H1 (cell line): Measurements from ENCODE around the gene CHST8. TPM values are rescaled to one million over a fixed set of nuclear protein-coding genes. Genes with fewer than 3 reads are reported as not detected.

Experiments
- CTCF ChIA-PET: fragments of 300-600 bp; sonication (Branson Sonifier 250); formaldehyde crosslinking; loops from one replicate; lab custom pipeline; 2021; ENCODE audit not compliant: partially characterized antibody; lab: Charles Lee
- POLR2A ChIA-PET: fragments of 300-600 bp; sonication (Branson Sonifier 250); formaldehyde crosslinking; loops from one replicate; lab custom pipeline; 2021; ENCODE audit warnings: inconsistent platforms; ENCODE audit not compliant: partially characterized antibody; lab: Charles Lee
- DNase-seq, 2 experiments: peaks; one replicate each; pipeline versions ENCODE4 v3.0.0 to v3.0.0-alpha.2; 2010 to 2022; ENCODE audit warnings: low spot score in 2 of 2, low read depth in 1 of 2, mixed read lengths in 1 of 2
- FAIRE-seq: peaks from 2 replicates; lab custom pipeline; 2011; peaks lifted over from hg19 to GRCh38; lab: Jason Lieb, UNC
- H2AFZ ChIP-seq: 2 replicates; pipeline ENCODE4 v1.8.1; 2012; ENCODE audit warnings: low read length, inconsistent platforms
- H2AK5ac ChIP-seq: 2 replicates; pipeline ENCODE4 v1.6.1; 2013; ENCODE audit warnings: low read depth, low read length
- H2BK120ac ChIP-seq: replicated peaks from 2 replicates; pipeline ENCODE3; 2013; ENCODE audit warnings: low read depth, low read length, inconsistent platforms
- H2BK12ac ChIP-seq: 2 replicates; pipeline ENCODE4 v1.6.1; 2013; ENCODE audit warnings: low read depth, low read length
- H2BK15ac ChIP-seq: 2 replicates; pipeline ENCODE4 v1.6.1; 2013; ENCODE audit warnings: low read length
- H2BK20ac ChIP-seq: 2 replicates; pipeline ENCODE4 v1.6.1; 2013; ENCODE audit warnings: low read length
- H2BK5ac ChIP-seq: 2 replicates; pipeline ENCODE4 v1.6.1; 2013; ENCODE audit warnings: low read depth, low read length
- H3K14ac ChIP-seq: 2 replicates; pipeline ENCODE4 v1.6.1; 2013; ENCODE audit warnings: inconsistent platforms; ENCODE audit not compliant: insufficient read length
- H3K18ac ChIP-seq: 2 replicates; pipeline ENCODE4 v1.6.1; 2013; ENCODE audit warnings: low read length; ENCODE audit errors: extremely low read depth
- H3K23ac ChIP-seq: 2 replicates; pipeline ENCODE4 v1.6.1; 2013; ENCODE audit warnings: inconsistent platforms; ENCODE audit not compliant: insufficient read length
- H3K23me2 ChIP-seq: 2 replicates; pipeline ENCODE4 v1.6.1; 2013; ENCODE audit warnings: low read depth, low read length
- H3K27ac ChIP-seq: 2 replicates; pipeline ENCODE4 v1.6.1; 2011; ENCODE audit warnings: low read depth, low read length, inconsistent platforms
- H3K27me3 ChIP-seq, 4 experiments: replicated peaks in 1 of 4; 1 replicate in 1 of 4; 2 replicates in 3 of 4; pipeline versions ENCODE4 v1.6.1 to v1.8.1; 2011 to 2013; ENCODE audit warnings: low read length in 3 of 4, mild to moderate bottlenecking in 3 of 4, inconsistent platforms in 2 of 4, mixed read lengths in 2 of 4, moderate library complexity in 1 of 4; ENCODE audit not compliant: control insufficient read depth in 3 of 4, insufficient read depth in 3 of 4; ENCODE audit errors: extremely low read depth in 1 of 4
- H3K36me3 ChIP-seq, 4 experiments: 2 replicates each; pipeline versions ENCODE4 v1.6.1 to v1.8.1; 2011 to 2013; ENCODE audit warnings: mild to moderate bottlenecking in 4 of 4, low read length in 3 of 4, moderate library complexity in 2 of 4, control low read depth in 1 of 4, inconsistent platforms in 1 of 4; ENCODE audit not compliant: insufficient read depth in 4 of 4, control insufficient read depth in 2 of 4
- H3K4ac ChIP-seq: replicated peaks from 2 replicates; pipeline ENCODE3; 2013; ENCODE audit warnings: low read length, low read depth, mixed read lengths, inconsistent platforms; ENCODE audit not compliant: insufficient read length
- H3K4me1 ChIP-seq, 4 experiments: replicated peaks in 1 of 4; 1 replicate in 1 of 4; 2 replicates in 3 of 4; pipeline versions ENCODE4 v1.6.1 to v1.8.1; 2011 to 2013; ENCODE audit warnings: low read length in 3 of 4, inconsistent platforms in 2 of 4, mixed read lengths in 1 of 4; ENCODE audit not compliant: insufficient read depth in 4 of 4, control insufficient read depth in 3 of 4
- H3K4me2 ChIP-seq, 2 experiments: 2 replicates each; pipeline versions ENCODE4 v1.6.1 to v1.8.1; 2011 to 2013; ENCODE audit warnings: low read depth in 2 of 2, low read length in 2 of 2, control low read depth in 1 of 2, inconsistent platforms in 1 of 2, mild to moderate bottlenecking in 1 of 2; ENCODE audit not compliant: insufficient read depth in 1 of 2
- H3K4me3 ChIP-seq, 4 experiments: fragments of 200-600, 300-600 bp in 1 of 4; sonication (generic), shearing (Covaris generic), sonication (Bioruptor Twin) in 1 of 4; 2 replicates each; pipeline versions ENCODE4 v1.5.1 to v1.8.1; 2011 to 2016; ENCODE audit warnings: low read length in 4 of 4, low read depth in 3 of 4, control low read depth in 2 of 4, inconsistent platforms in 2 of 4, mild to moderate bottlenecking in 2 of 4, mixed read lengths in 1 of 4, moderate library complexity in 1 of 4; ENCODE audit not compliant: insufficient read depth in 2 of 4; ENCODE audit errors: extremely low read depth in 1 of 4
- H3K56ac ChIP-seq: replicated peaks from 2 replicates; pipeline ENCODE3; 2013; ENCODE audit warnings: low read depth, mild to moderate bottlenecking, mixed read lengths, low read length, inconsistent platforms; ENCODE audit not compliant: insufficient read length
- H3K79me1 ChIP-seq: 2 replicates; pipeline ENCODE4 v1.6.1; 2013; ENCODE audit warnings: low read depth, low read length, control low read depth
- H3K79me2 ChIP-seq, 2 experiments: 2 replicates each; pipeline versions ENCODE4 v1.6.1 to v1.8.1; 2012 to 2013; ENCODE audit warnings: low read length in 2 of 2, mild to moderate bottlenecking in 2 of 2, inconsistent platforms in 1 of 2; ENCODE audit not compliant: insufficient read depth in 2 of 2, control insufficient read depth in 1 of 2
- H3K9ac ChIP-seq, 4 experiments: replicated peaks in 1 of 4; 1 replicate in 1 of 4; 2 replicates in 3 of 4; pipeline versions ENCODE4 v1.6.1 to v1.8.1; 2011 to 2013; ENCODE audit warnings: low read depth in 3 of 4, low read length in 3 of 4, control low read depth in 2 of 4, mild to moderate bottlenecking in 2 of 4, moderate library complexity in 2 of 4, inconsistent platforms in 1 of 4; ENCODE audit errors: extremely low read depth in 1 of 4
- H3K9me3 ChIP-seq, 2 experiments: 2 replicates each; pipeline versions ENCODE4 v1.6.1 to v1.8.1; 2012 to 2013; ENCODE audit warnings: mild to moderate bottlenecking in 2 of 2, moderate library complexity in 2 of 2, control low read depth in 1 of 2, inconsistent platforms in 1 of 2, low read depth in 1 of 2, low read length in 1 of 2, mixed read lengths in 1 of 2; ENCODE audit not compliant: insufficient read depth in 2 of 2
- H4K20me1 ChIP-seq, 2 experiments: replicated peaks in 1 of 2; 2 replicates each; pipeline versions ENCODE3 to v1.8.1; 2011 to 2013; ENCODE audit warnings: inconsistent platforms in 2 of 2, low read length in 2 of 2, mild to moderate bottlenecking in 1 of 2; ENCODE audit not compliant: insufficient read depth in 2 of 2, control insufficient read depth in 1 of 2
- H4K5ac ChIP-seq: 2 replicates; pipeline ENCODE4 v1.6.1; 2013; ENCODE audit warnings: low read length, low read depth, mixed read lengths, inconsistent platforms; ENCODE audit not compliant: insufficient read length
- H4K8ac ChIP-seq: 2 replicates; pipeline ENCODE4 v1.8.0; 2013; ENCODE audit warnings: mild to moderate bottlenecking, moderate library complexity, low read length, inconsistent platforms; ENCODE audit not compliant: insufficient read depth; ENCODE audit errors: extremely low read depth
- H4K91ac ChIP-seq: replicated peaks from 2 replicates; pipeline ENCODE3; 2013; ENCODE audit warnings: low read length, mixed read lengths, inconsistent platforms; ENCODE audit not compliant: insufficient read length
- BACH1 ChIP-seq: IDR thresholded peaks from 2 replicates; pipeline ENCODE4 v1.6.1; 2012; ENCODE audit warnings: low read length, improper control_type of control experiment
- CBX5 ChIP-seq: fragments of 300-800, 300-1000 bp; sonication (generic); IDR thresholded peaks from 2 replicates; pipeline ENCODE4 v1.7.1; 2016; ENCODE audit warnings: antibody characterized with exemption, low read length, low read depth
- CHD1 ChIP-seq: IDR thresholded peaks from 2 replicates; pipeline ENCODE4 v1.6.1; 2012; ENCODE audit warnings: low read depth, low read length, improper control_type of control experiment
- CTCF ChIP-seq, 3 experiments: IDR thresholded peaks; 1 replicate in 2 of 3; 2 replicates in 1 of 3; pipeline versions ENCODE4 v1.5.1 to v1.6.1; 2011; ENCODE audit warnings: low read length in 3 of 3, mild to moderate bottlenecking in 3 of 3, inconsistent platforms in 2 of 3, low read depth in 1 of 3, moderate library complexity in 1 of 3; ENCODE audit not compliant: insufficient read depth in 1 of 3; ENCODE audit errors: control extremely low read depth in 1 of 3
- EGR1 ChIP-seq: IDR thresholded peaks from 2 replicates; pipeline ENCODE4 v1.6.1; 2011; ENCODE audit warnings: low read depth, low read length, borderline replicate concordance
- EP300 ChIP-seq, 2 experiments: IDR thresholded peaks; 1 replicate in 1 of 2; 2 replicates in 1 of 2; pipeline ENCODE4 v1.6.1; 2011 to 2012; ENCODE audit warnings: low read depth in 2 of 2, low read length in 2 of 2, mild to moderate bottlenecking in 2 of 2, borderline replicate concordance in 1 of 2, inconsistent platforms in 1 of 2, moderate library complexity in 1 of 2
- NRF1 ChIP-seq: IDR thresholded peaks from 2 replicates; pipeline ENCODE4 v1.6.1; 2011; ENCODE audit warnings: mild to moderate bottlenecking, low read depth, low read length, improper control_type of control experiment
- RNF2 ChIP-seq: fragments of 200-900, 300-1000 bp; sonication (generic); IDR thresholded peaks from 2 replicates; pipeline ENCODE4 v1.7.1; 2016; ENCODE audit warnings: borderline replicate concordance, low read depth, mild to moderate bottlenecking, antibody characterized with exemption, low read length; ENCODE audit not compliant: poor library complexity, severe bottlenecking; ENCODE audit errors: missing control alignments
- SIX5 ChIP-seq: IDR thresholded peaks from 2 replicates; pipeline ENCODE4 v1.6.1; 2011; ENCODE audit warnings: mild to moderate bottlenecking, low read depth, low read length
- SRF ChIP-seq: IDR thresholded peaks from 2 replicates; pipeline ENCODE4 v1.6.1; 2011; ENCODE audit warnings: mild to moderate bottlenecking, low read depth, low read length, moderate library complexity
- WGBS, 2 experiments: shearing (Covaris generic) in 1 of 2; methylation state at CpG; one replicate each; pipeline versions ENCODE4 v1.1.6 to v1.1.7; 2013 to 2015; ENCODE audit warnings: low lambda C conversion rate in 2 of 2, mixed read lengths in 2 of 2, inconsistent platforms in 1 of 2, low coverage in 1 of 2, missing lambda C conversion rate in 1 of 2; ENCODE audit not compliant: insufficient replicate concordance in 2 of 2, insufficient coverage in 1 of 2, insufficient read length in 1 of 2; ENCODE audit errors: extremely low coverage in 1 of 2, missing lambda C conversion rate in 1 of 2; 5-methylcytosine and 5-hydroxymethylcytosine counted together
- polyA plus RNA-seq, 7 experiments: library from polyadenylated mRNA; depleted of rRNA in 3 of 7; stranded (reverse) in 5 of 7; unstranded in 2 of 7; fragments of >200 nt in 5 of 7; fragments of 200-250 nt in 2 of 7; gene quantifications; 1 replicate in 5 of 7; 2 replicates in 1 of 7; 4 replicates in 1 of 7; pipeline versions ENCODE4 v1.2.1 to v1.2.3, GENCODE V29; 2011 to 2013; ENCODE audit warnings: missing spikeins in 2 of 7, mixed read lengths in 2 of 7
- total RNA-seq: library from RNA; stranded (reverse); fragmentation: NEBNext Ultra II Directional; extraction: Animal tissue kit (Norgen Biotek cat#: 25700); gene quantifications from 2 replicates; pipeline ENCODE4 v1.2.1, GENCODE V29; 2021

The CHST8 gene
- total and polyA plus RNA-seq, 2 of the 8 experiments (the other 6 are each of a cell fraction or from before 2014, with no cell fraction given) = 10.8 to 28.2 TPM

GRCh38 chr19:33673996-33674625 lies 52.4 kb downstream of the CHST8 start:
- no peak overlapping the region for H2AFZ ChIP-seq
- no peak for TF ChIP-seq CHD1
- TF ChIP-seq SRF = no peak
- TF ChIP-seq EGR1 = no peak
- TF ChIP-seq SIX5 = no peak
- no peak for TF ChIP-seq CTCF (IDR thresholded peaks at IDR 0.05; ENCODE audit: control extremely low read depth in 1 of 3, insufficient read depth in 1 of 3, low read depth in 1 of 3, low read length in 3 of 3)
- no peak for TF ChIP-seq EP300 (IDR thresholded peaks at IDR 0.05; ENCODE audit: borderline replicate concordance in 1 of 2, low read depth in 2 of 2, low read length in 2 of 2)
- TF ChIP-seq BACH1 = no peak
- no peak for TF ChIP-seq NRF1
- no peak for TF ChIP-seq CBX5
- TF ChIP-seq RNF2 = no peak

More at GRCh38 chr19:33673996-33674625, 52.4 kb downstream of the CHST8 start:
- Histone ChIP-seq H3K4me2 (no peak overlapping the region), H3K4me3 (no peak overlapping the region), H3K18ac (no peak overlapping the region), H3K9me3 (no peaks in the 10 kb centered on the region), H3K23me2 (no peaks in the 10 kb centered on the region), H3K27me3 (no peaks in the 10 kb centered on the region; a peak in 1 of 7 replicates), H3K36me3 (no peaks in the 10 kb centered on the region), H3K23ac (no peak overlapping the region), H4K20me1 (peaks cover 0 to 16% of the 10 kb centered on the region in 2 experiments), H2BK120ac (no peak overlapping the region), H2BK15ac (no peak overlapping the region), H3K4ac (no peak overlapping the region), H3K4me1 (peaks cover 0 to 4% (median 0%) of the 10 kb centered on the region in 4 experiments; a peak in 1 of 7 replicates), H3K79me1 (peaks cover under 1% of the 10 kb centered on the region; the same call in 1 of the 2 replicates), H2BK12ac (no peak overlapping the region), H3K9ac (no peak overlapping the region), H4K91ac (no peak overlapping the region), H3K27ac (no peak overlapping the region), H3K56ac (no peak overlapping the region), H2BK5ac (no peak overlapping the region), H2BK20ac (no peak overlapping the region), H4K8ac (no peak overlapping the region), H3K79me2 (no peaks in the 10 kb centered on the region; a peak in 1 of 4 replicates), H2AK5ac (no peak overlapping the region), H3K14ac (no peak overlapping the region), H4K5ac (no peak overlapping the region)
- ChIA-PET CTCF (interaction anchor here (0.9 to 2.7 kb wide), 3 partner anchors 12 to 54 kb away, joined by 3 to 7 read pairs (median 3); no protein-coding TSS in a partner anchor), POLR2A (interaction anchor here (0.9 kb wide), 1 partner anchor 46 kb away, joined by 3 read pairs; no protein-coding TSS in a partner anchor)
- DNase-seq = no peak
- FAIRE-seq = no peak
- 83% methylated on average over 8 of the region's 10 CpGs; no CpG with 5 or more reads in 1 of the 2 experiments for WGBS, 2 experiments
